HEK293T (cell line): ENCODE measurements around the gene ARHGAP23.

Experiments
- ARNT ChIP-seq: fragments of 450-650 bp; IDR thresholded peaks from 2 replicates; pipeline ENCODE4 v1.6.1; 2017; ENCODE audit warnings: mild to moderate bottlenecking
- BHLHE40 ChIP-seq: fragments of 450-650 bp; IDR thresholded peaks from 2 replicates; pipeline ENCODE4 v1.6.1; 2016; ENCODE audit warnings: mild to moderate bottlenecking, moderate library complexity, borderline replicate concordance
- CTBP1 ChIP-seq: fragments of 450-650 bp; IDR thresholded peaks from 2 replicates; pipeline ENCODE4 v1.6.1; 2016; ENCODE audit warnings: borderline replicate concordance
- ELF4 ChIP-seq: fragments of 450-650 bp; IDR thresholded peaks from 2 replicates; pipeline ENCODE4 v1.6.1; 2017; ENCODE audit warnings: antibody characterized with exemption
- FOXA1 ChIP-seq: fragments of 450-650 bp; IDR thresholded peaks from 2 replicates; pipeline ENCODE4 v1.6.1; 2016; ENCODE audit warnings: mild to moderate bottlenecking
- FOXK2 ChIP-seq: fragments of 450-650 bp; IDR thresholded peaks from 2 replicates; pipeline ENCODE4 v1.6.1; 2016; ENCODE audit warnings: mild to moderate bottlenecking
- FOXM1 ChIP-seq: fragments of 450-650 bp; IDR thresholded peaks from 2 replicates; pipeline ENCODE4 v1.6.1; 2017; ENCODE audit warnings: mild to moderate bottlenecking, borderline replicate concordance
- HDGF ChIP-seq: fragments of 450-650 bp; IDR thresholded peaks from 2 replicates; pipeline ENCODE4 v1.6.1; 2017; ENCODE audit warnings: antibody characterized with exemption, borderline replicate concordance
- L3MBTL2 ChIP-seq: fragments of 450-650 bp; conservative IDR thresholded peaks from 2 replicates; pipeline ENCODE4 v1.6.1; 2016; ENCODE audit warnings: mild to moderate bottlenecking
- NFRKB ChIP-seq: fragments of 450-650 bp; IDR thresholded peaks from 2 replicates; pipeline ENCODE4 v1.6.1; 2016; ENCODE audit warnings: mild to moderate bottlenecking, moderate library complexity
- PKNOX1 ChIP-seq: fragments of 450-650 bp; IDR thresholded peaks from 2 replicates; pipeline ENCODE4 v1.6.1; 2016
- SP1 ChIP-seq: fragments of 450-650 bp; IDR thresholded peaks from 2 replicates; pipeline ENCODE4 v1.6.1; 2017
- SUZ12 ChIP-seq: fragments of 450-650 bp; IDR thresholded peaks from 2 replicates; pipeline ENCODE4 v1.6.1; 2016; ENCODE audit warnings: mild to moderate bottlenecking
- TARDBP ChIP-seq: fragments of 450-650 bp; IDR thresholded peaks from 2 replicates; pipeline ENCODE4 v1.6.1; 2016

GRCh38 chr17:38424297-38424972 lies 3.8 kb upstream of the ARHGAP23 start:
- TF ChIP-seq FOXK2 (no peak), FOXA1 (no peak), ELF4 (no peak), FOXM1 (no peak), PKNOX1 (no peak), SUZ12 (no peak), BHLHE40 (no peak), L3MBTL2 (no peak), SP1 (no peak), TARDBP (no peak), HDGF (no peak), NFRKB (no peak), CTBP1 (no peak), ARNT (no peak)
